Nephron (organoid): ENCODE data around the gene MUSK.
A peak's percentile ranks its signal among the peaks of the same experiment; 100 is the strongest.
"Not testable (repeated sequence)": the region's sequence is repeated elsewhere in the genome, so short reads cannot be mapped to it uniquely, and the experiment has no call there.

Experiments used
- H3K27ac Mint-ChIP-seq, 3 experiments: 2 replicates each; pipeline ENCODE4 v1.8.0; 2020; ENCODE audit warnings: mixed read lengths in 3 of 3, mild to moderate bottlenecking in 2 of 3, moderate library complexity in 1 of 3
- H3K27me3 Mint-ChIP-seq: 2 replicates; pipeline ENCODE4 v1.8.0; 2021; ENCODE audit warnings: low read depth, mild to moderate bottlenecking, moderate library complexity, mixed read lengths
- H3K36me3 Mint-ChIP-seq: 2 replicates; pipeline ENCODE4 v1.8.0; 2020; ENCODE audit warnings: low read depth, mixed read lengths
- H3K4me1 Mint-ChIP-seq: 2 replicates; pipeline ENCODE4 v1.8.0; 2020; ENCODE audit warnings: mixed read lengths
- H3K4me3 Mint-ChIP-seq, 3 experiments: 2 replicates each; pipeline ENCODE4 v1.8.0; 2020; ENCODE audit warnings: mild to moderate bottlenecking in 3 of 3, mixed read lengths in 3 of 3, moderate library complexity in 2 of 3
- H3K9me3 Mint-ChIP-seq: 2 replicates; pipeline ENCODE4 v1.8.0; 2020; ENCODE audit warnings: mixed read lengths
- CTCF ChIP-seq, 3 experiments: fragments of 200-600 bp; sonication (generic); IDR thresholded peaks; one replicate each; pipeline ENCODE4 v1.5.0; 2021; ENCODE audit warnings: antibody characterized with exemption in 3 of 3; ENCODE audit not compliant: unreplicated experiment in 3 of 3

MUSK gene

DNA sequence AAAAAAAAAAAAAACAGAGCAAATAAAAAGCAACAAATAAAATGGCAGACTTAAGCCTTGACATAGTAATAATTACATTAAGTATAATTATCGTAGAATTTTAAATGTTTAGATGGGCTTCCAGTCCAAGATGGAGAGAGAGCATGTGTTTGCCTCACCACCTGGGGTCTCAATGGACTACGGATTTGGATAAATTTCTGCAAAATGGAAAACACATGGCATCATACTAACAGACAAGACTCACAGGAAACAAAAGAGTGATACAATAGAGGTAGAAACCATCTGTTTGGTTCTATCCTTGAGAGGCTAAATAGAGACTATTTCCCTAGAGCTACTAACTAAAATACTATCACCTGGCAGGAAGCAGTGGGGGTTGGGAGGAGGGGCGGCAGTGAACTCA, 144.3 kb downstream of the MUSK start:
- Mint-ChIP-seq H3K27ac (no peak overlapping the region), H3K27me3 (no peaks in the 10 kb centered on the region), H3K4me3 (no peak overlapping the region), H3K9me3 (no peaks in the 10 kb centered on the region), H3K4me1 (no peaks in the 10 kb centered on the region), H3K36me3 (no peaks in the 10 kb centered on the region)
- TF ChIP-seq CTCF (IDR thresholded peaks at IDR 0.05; ENCODE audit: unreplicated experiment in 3 of 3): no peak

GRCh38 chr9:110814159-110814558, 145.6 kb downstream of the MUSK start:
- no peaks in the 10 kb centered on the region for H3K4me1 Mint-ChIP-seq
- H3K27ac Mint-ChIP-seq: no peak overlapping the region
- TF ChIP-seq CTCF (IDR thresholded peaks at IDR 0.05; ENCODE audit: unreplicated experiment in 3 of 3): no peak
- H3K9me3 Mint-ChIP-seq: no peaks in the 10 kb centered on the region
- no peaks in the 10 kb centered on the region for H3K27me3 Mint-ChIP-seq
- no peaks in the 10 kb centered on the region for H3K36me3 Mint-ChIP-seq
- no peak overlapping the region for H3K4me3 Mint-ChIP-seq

DNA sequence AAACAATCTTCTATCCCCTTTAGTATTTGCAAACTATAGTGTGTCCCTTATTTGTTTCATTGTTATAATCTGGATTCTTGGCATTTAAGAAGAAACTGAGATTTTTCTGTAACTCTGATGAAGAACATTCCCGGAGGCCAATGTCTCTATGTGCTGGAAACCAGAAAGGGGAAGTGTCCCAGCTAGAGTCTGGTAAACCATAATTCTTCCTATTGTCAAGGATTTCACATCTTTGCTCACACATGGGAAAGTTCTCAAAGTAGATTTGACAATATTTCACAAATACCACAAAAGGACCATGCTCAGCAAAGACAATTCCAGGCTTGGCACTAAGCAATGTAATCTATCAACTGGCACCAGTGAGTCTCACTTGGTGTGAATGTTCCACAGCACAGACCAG, 146.8 kb downstream of the MUSK start:
- Mint-ChIP-seq H3K4me3 (no peak overlapping the region), H3K27me3 (no peaks in the 10 kb centered on the region), H3K9me3 (no peaks in the 10 kb centered on the region), H3K27ac (no peak overlapping the region), H3K36me3 (no peaks in the 10 kb centered on the region), H3K4me1 (no peaks in the 10 kb centered on the region)
- TF ChIP-seq CTCF (IDR thresholded peaks at IDR 0.05; ENCODE audit: unreplicated experiment in 3 of 3): no peak

DNA sequence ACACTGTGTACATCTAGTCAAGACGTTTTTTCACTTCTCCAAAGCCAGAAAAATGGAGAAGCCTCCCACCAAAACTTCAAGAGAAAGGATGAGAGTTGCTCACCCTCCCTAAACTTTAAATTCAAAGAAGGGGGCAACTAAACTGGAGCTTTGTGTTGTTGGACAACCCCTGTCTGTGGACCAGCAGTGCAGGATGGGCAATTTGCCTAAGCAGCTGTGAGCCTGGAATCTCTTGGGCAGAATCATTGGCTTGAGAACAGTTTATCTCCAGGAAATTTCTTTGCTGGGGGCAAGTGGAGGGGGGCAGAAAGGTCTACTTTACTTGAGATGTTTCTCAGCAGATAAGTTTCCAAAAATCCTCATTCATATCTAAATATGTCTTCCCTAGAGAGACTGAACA, 151.8 kb downstream of the MUSK start:
- Mint-ChIP-seq H3K4me1 (peaks cover 11% of the 10 kb centered on the region), H3K27me3 (no peaks in the 10 kb centered on the region), H3K27ac (peak overlapping the region in 1 of 3 experiments; percentile 9), H3K36me3 (no peaks in the 10 kb centered on the region), H3K9me3 (peaks cover 9% of the 10 kb centered on the region), H3K4me3 (no peak overlapping the region)
- no peak for TF ChIP-seq CTCF (IDR thresholded peaks at IDR 0.05; ENCODE audit: unreplicated experiment in 3 of 3)

DNA sequence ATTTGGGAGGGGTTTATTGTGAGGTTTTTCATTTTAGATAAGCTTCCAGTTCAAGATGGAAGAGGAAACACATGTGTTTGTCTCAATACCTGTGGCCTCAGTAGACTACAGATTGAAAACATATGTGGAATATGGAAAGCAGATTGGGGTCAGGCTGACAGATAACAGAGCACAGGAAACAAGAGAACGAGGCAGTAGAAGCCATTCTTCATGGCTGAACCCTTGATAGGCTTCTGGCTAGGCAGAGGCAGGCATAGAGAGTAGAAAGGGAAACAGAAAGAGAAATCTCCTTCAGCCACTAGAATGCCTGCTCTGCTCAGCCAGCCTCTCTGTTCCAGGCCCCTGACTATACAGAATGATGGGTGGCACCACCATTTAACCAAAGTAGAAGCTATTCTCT, 152.5 kb downstream of the MUSK start:
- TF ChIP-seq CTCF (IDR thresholded peaks at IDR 0.05; ENCODE audit: unreplicated experiment in 3 of 3): no peak

GRCh38 chr9:110825129-110825528, 156.5 kb downstream of the MUSK start:
- H3K27me3 Mint-ChIP-seq, H3K27ac Mint-ChIP-seq, H3K36me3 Mint-ChIP-seq, H3K4me3 Mint-ChIP-seq: not testable (repeated sequence)
- H3K4me1 Mint-ChIP-seq: peaks cover 17% of the 10 kb centered on the region
- H3K9me3 Mint-ChIP-seq: peaks cover 13% of the 10 kb centered on the region

More for the DNA sequence above, 152.5 kb downstream of the MUSK start:
- Mint-ChIP-seq H3K4me3 (no peak overlapping the region), H3K27ac (peak overlapping the region in 1 of 3 experiments; percentile 9), H3K36me3 (no peaks in the 10 kb centered on the region), H3K4me1 (peaks cover 11% of the 10 kb centered on the region), H3K27me3 (no peaks in the 10 kb centered on the region), H3K9me3 (peaks cover 9% of the 10 kb centered on the region)
